SHP77 (cell line): ENCODE results near the gene TMEM87A.

Source experiments
- DNase-seq, 2 experiments: peaks; one replicate each; lab custom pipeline; 2025; lab: John Stamatoyannopoulos, UW

Gene TMEM87A

GRCh38 chr15:42202653-42203052, 70.6 kb downstream of the TMEM87A start:
- no peak for DNase-seq

DNA sequence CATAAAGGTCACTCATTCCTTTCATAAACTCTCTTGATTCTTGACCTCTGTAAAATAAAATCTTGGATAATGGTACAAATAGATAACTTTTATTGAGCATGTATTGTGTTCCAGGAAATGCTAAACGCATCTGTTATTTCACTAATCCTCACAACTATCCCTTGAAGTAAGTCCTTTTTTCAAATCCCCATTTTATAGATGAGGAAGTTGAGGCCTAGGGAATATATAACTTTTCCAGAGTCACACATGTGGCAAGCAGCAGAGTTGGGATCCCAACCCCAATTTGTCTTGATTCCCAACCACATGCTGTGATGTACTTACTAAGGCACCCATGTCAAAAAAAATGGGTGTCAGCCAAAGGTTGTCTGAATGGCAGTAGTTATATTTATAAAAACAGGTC, 71.4 kb downstream of the TMEM87A start:
- DNase-seq = no peak

DNA sequence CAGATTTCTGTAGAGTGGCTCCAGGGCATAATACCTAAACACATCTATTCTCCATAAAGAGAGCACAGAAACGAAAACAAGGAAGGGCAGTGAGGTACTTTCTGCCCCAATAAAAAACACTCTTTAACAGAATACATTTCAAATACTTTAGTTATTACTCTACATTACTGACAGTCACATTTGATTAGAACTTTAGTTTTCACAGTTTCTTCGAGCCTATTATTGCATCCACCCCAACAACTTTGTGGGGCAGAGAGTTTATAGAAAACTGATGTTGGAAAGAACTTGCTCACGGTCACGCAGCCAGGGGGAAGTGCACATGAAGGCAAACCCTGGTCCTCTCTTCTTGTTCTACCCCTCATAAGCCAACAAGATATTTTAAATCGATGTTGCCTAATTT, 74.1 kb downstream of the TMEM87A start:
- DNase-seq = no peak

DNA sequence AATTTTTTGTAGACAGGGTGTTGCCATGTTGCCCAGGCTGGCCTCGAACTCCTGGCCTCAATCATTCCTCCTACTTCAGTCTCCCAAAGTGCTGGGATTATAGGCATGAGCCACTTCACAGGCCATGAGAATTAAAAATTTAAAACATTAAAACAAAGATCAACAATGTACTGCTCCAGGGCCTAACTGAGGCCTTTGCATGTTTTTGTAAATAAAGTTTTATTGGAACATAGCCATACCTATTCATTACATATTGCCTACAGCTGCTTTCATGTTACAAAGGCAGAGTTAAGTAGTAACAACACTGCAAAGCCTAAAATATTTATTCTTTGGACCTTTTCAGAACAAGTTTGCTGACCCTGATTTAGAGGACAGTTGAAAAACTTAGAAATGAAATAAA, 74.7 kb downstream of the TMEM87A start:
- DNase-seq = no peak

- no peak for DNase-seq
These were observed 78.7 kb downstream of the TMEM87A start for GRCh38 chr15:42194513-42194912.

- no peak for DNase-seq
These were observed 79.8 kb downstream of the TMEM87A start for GRCh38 chr15:42193383-42193782.

DNA sequence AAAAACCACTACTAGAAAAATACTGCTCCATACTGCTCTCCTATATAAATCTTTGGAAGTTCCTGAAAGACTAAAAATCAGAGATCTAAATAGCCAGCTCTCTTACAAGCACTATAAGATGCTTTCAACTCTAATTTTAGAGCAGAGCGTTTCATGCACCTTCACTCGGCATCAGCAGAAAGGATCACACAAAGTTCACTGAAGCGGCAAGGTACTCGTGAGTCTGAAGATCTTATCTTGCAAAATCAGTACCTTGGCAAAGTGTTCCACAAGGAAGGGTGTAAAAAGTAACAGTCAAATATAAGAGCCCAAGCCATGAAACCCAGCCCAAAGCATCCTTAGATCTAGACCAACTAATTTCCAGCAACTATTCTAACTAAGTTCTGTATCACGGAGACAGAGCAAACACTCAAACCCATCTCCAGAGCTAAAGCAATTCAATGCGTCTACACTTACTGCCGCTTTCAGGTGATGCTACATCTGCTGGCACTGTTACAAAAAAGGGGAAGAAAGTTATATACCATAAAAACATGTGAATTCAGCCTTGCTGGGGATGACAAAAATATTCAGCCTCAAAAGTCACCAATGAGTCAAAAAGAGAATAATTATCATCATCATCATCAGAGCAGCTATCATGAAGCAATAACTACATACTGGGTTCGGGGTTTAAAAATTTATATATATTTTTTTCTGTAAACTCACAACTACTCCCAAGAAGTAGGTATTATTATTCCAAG, 81.5 kb downstream of the TMEM87A start:
- DNase-seq = no peak

GRCh38 chr15:42190370-42190769, 82.9 kb downstream of the TMEM87A start:
- DNase-seq = no peak

DNA sequence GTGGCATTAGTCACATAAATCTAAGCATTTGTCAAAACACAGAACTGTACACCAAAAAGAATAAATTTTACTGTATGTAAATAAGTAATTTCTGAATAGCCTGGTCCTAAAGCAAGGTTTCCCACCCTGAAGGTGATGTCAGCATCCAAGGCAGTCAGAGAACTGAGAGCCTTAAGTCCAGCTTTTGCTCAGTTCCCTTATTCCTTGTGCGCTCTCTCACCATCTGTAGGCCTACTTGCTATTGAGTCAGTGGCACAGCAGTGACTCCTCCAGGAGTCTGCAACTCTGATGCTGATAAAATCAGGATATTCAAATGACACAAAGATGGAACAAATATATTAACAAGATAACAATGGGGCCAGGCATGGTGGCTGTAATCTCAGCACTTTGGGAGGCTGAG, 87.4 kb downstream of the TMEM87A start:
- no peak for DNase-seq

DNA sequence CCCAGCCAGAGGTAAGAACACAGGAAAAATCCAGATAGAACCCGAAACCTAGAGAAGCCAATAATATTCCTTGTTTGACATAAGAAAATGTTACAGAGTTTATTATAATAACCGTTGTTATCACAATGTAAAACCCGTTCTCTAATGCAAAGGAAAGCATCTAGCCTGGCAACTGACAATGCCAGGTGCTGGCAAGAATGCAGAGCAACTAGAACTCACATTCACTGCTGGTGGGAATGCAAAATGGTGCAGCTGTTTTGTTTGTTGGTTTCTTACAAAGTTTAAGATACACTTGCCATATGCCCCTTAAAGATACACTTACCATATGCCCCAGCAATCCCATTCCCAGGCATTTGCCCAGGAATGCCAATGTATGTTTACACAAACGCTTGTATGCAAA, 88.5 kb downstream of the TMEM87A start:
- DNase-seq = no peak

DNA sequence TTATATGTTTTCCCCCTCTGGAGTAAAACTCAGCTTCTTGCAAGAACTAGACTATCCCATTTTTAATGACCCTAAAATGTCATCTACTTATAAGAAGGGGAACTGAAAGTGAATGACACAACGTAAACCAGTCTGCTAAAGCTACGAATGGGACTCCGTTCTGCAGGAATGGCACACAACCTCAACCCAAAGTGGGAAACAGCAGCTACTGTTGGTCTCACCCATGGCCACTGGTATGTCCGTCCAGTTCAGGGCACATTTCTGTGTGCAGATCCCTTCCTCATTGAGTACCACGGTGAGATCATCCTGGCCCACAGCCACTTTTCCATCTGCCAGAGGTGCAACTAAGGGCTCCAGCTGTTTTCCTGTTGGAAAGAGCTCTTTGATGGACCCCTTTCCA, 88.9 kb downstream of the TMEM87A start:
- no peak for DNase-seq

DNA sequence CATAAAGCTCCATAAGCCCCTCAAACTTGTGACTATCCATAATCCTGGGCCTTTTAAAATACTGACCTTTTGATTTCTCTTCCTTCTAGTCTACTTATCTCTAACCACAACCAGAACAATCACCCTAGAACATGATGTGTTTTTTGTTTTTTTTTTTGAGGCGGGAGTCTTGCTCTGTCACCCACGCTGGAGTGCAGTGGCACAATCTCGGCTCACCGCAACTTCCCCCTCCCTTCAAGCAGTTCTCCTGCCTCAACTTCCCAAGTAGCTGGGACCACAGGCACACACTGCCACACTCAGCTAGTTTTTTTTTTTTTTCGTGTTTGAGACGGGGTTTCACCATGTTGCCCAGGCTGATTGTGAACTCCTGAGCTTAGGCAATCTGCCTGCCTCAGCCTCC, 90.3 kb downstream of the TMEM87A start:
- no peak for DNase-seq

DNA sequence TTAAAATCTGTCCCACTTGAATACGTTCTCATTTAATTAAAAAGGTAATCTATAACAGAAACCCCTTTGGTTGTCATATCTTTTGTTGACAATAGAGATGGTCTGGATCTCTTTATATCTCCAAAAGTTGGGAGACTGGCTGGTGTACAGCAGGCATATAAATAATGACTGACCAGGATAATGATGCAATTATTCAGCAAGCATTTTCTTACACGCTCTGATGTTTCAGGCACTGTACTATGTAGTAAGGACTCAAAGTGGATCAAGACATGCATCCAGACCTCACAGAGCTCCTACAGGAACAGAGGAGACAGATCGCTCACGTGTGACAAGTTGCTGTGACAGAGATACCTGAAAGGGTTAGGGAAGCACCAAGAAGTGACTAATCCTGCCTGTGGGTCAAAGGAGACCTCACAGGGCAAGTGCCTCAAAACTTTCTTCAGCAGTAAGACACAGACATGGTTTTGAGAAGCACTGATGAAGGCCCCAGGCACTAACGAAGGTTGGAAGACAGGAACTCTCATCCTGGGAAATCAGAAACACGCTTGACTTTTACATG, 90.8 kb downstream of the TMEM87A start:
- DNase-seq = no peak

DNA sequence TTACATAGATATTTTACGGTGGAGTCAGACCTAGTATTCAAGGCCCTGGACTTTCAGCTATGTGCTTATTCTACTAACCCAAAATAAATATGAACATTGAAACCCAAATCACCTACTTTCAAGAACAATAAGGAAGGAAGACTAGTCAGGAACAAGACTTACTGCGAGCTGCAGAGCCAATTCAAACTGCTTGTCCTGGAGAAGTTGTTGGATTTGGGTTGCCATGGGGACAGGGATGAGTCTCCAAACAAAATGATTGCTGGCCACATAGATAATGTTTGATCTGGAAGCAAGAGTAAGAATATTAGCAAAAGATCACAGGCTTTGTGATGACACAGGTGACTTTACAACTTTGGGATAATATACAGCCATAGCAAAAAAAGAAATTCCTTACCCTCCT, 95.2 kb downstream of the TMEM87A start:
- DNase-seq = no peak

GRCh38 chr15:42175671-42176070, 97.6 kb downstream of the TMEM87A start:
- DNase-seq = no peak

DNA sequence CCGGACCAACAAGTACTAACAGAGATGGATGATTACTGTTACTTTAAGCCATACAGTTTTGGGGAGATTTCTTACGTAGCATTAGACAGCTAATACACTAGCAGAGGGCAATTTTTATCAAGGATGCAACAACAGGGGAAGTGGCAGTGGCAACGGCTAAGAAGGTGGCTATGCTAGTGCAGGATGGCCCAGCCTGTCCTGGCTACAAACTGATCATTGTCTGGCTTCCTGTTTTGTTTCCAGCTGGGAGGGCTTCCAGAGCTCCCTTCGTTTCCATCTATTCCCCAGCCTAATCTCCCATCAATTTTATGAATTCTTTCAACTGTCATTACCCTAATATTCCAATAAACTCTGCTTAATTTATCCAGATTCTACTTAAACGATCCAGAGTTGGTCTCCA, 100.8 kb downstream of the TMEM87A start:
- DNase-seq = no peak

DNA sequence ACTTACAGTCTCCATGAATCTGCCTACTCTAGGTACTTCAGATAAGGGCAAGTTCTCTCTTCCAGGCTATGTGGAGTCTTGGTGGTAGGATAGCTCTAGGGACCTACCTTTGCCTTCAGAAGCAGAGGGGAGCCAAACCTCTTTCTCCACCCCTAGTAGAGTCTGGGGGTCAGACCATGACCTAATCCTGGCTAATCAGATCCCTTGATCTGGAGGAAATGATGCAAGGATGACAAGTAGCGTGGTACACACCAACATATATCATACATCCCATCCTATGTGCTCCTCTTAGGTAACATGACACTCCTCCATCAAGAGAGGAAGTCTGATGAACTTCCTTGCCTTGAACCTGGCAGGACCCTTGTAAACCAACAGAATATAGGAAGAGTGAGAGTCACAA, 101.4 kb downstream of the TMEM87A start:
- DNase-seq = no peak

GRCh38 chr15:42171122-42171521, 102.1 kb downstream of the TMEM87A start:
- DNase-seq = no peak

DNA sequence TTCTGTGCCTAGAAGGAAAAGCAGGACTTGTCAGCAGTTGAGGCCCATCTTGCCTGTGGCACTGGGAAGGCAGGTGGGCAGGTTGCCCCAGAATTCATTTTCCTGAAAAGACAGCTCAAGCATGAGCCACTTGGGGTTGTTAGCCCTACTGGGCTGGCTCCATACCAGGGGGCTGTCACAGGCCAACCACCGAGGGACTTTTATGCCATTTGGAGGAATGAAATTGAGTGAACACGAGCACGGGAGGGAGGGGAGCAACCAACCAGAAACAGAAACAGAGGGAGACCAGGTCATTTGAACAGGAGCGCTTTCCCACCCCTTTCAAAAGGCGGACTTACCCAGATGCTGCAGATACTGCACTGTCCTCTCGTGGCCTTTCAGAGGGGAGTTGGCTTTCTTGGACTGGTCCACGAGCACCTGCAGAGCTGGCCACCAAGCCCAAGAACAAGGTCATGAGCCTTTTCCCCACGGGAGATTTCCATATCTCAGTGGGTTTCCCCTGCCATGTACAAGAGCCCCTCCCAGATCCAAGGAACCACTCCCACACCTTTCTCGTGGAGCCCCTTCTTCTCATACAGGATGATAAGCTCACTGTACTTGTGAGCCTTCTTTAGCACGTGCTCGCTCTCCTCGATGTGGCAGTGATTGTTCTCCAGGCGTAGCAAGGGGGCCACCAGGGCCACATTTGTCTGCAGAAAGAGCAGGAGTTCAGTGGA, 106.8 kb downstream of the TMEM87A start:
- DNase-seq = no peak

GRCh38 chr15:42165106-42165505, 108.1 kb downstream of the TMEM87A start:
- no peak for DNase-seq

- no peak for DNase-seq
These were observed 109.2 kb downstream of the TMEM87A start for GRCh38 chr15:42163947-42164550.

GRCh38 chr15:42163291-42163690, 109.9 kb downstream of the TMEM87A start:
- no peak for DNase-seq
